Smooth muscle cell (in vitro differentiated cells): ENCODE data around the gene TMCO4. TPM values are rescaled to one million over a fixed set of nuclear protein-coding genes. Genes with fewer than 3 reads are reported as not detected.

Source experiments
- DNase-seq: peaks from one replicate; lab custom pipeline; 2025; ENCODE audit not compliant: unreplicated experiment; lab: John Stamatoyannopoulos, UW
- H2AFZ ChIP-seq: fragments of 200-600 bp; sonication (generic); 2 replicates; pipeline ENCODE4 v1.6.0; 2016; ENCODE audit warnings: antibody characterized with exemption, low read depth, mild to moderate bottlenecking
- H3F3A ChIP-seq: fragments of 200-600 bp; sonication (generic); 2 replicates; pipeline ENCODE4 v1.6.0; 2017; ENCODE audit warnings: antibody characterized with exemption, low read depth
- H3K27ac ChIP-seq: fragments of 200-600 bp; sonication (generic); 2 replicates; pipeline ENCODE4 v1.5.1; 2016; ENCODE audit warnings: low read depth, mild to moderate bottlenecking
- H3K27me3 ChIP-seq: fragments of 200-600 bp; sonication (generic); 2 replicates; pipeline ENCODE4 v1.6.1; 2016; ENCODE audit warnings: low read depth, mild to moderate bottlenecking
- H3K36me3 ChIP-seq: fragments of 200-600 bp; sonication (generic); 2 replicates; pipeline ENCODE4 v1.5.1; 2016; ENCODE audit warnings: low read depth
- H3K4me1 ChIP-seq: fragments of 200-600 bp; sonication (generic); 2 replicates; pipeline ENCODE4 v1.5.1; 2016; ENCODE audit warnings: low read depth
- H3K4me2 ChIP-seq: fragments of 200-600 bp; sonication (generic); 2 replicates; pipeline ENCODE4 v1.6.0; 2016; ENCODE audit warnings: mild to moderate bottlenecking
- H3K4me3 ChIP-seq: fragments of 200-600 bp; sonication (generic); 2 replicates; pipeline ENCODE4 v1.5.1; 2016; ENCODE audit warnings: mild to moderate bottlenecking
- H3K79me2 ChIP-seq: fragments of 200-600 bp; sonication (generic); 2 replicates; pipeline ENCODE4 v1.6.0; 2016; ENCODE audit warnings: low read depth, mild to moderate bottlenecking
- H3K9ac ChIP-seq: fragments of 200-600 bp; sonication (generic); 2 replicates; pipeline ENCODE4 v1.6.0; 2016; ENCODE audit warnings: low read depth
- H3K9me3 ChIP-seq: fragments of 200-600 bp; sonication (generic); replicated peaks from 2 replicates; pipeline ENCODE4 v1.5.1; 2016; ENCODE audit warnings: low read depth
- H4K20me1 ChIP-seq: fragments of 200-600 bp; sonication (generic); 2 replicates; pipeline ENCODE4 v1.6.0; 2016; ENCODE audit warnings: low read depth
- WGBS: methylation state at CpG from one replicate; pipeline ENCODE4 v1.1.7; 2016; ENCODE audit warnings: low lambda C conversion rate; 5-methylcytosine and 5-hydroxymethylcytosine counted together
- polyA plus RNA-seq: library from polyadenylated mRNA; unstranded; fragments of >200 nt; fragmentation: Nextera tagmentation; extraction: Ambion mirVana; gene quantifications from 2 replicates; pipeline ENCODE4 v1.2.1, GENCODE V29; 2016
- total RNA-seq: library from RNA; depleted of rRNA; stranded (reverse); fragments of >200 nt; gene quantifications from 2 replicates; pipeline ENCODE4 v1.2.3, GENCODE V29; 2014
- TF ChIP-seq, protein P1 (sequence below): fragments of 200-600 bp; sonication (generic); IDR thresholded peaks from 2 replicates; pipeline ENCODE4 v1.5.1; 2017; ENCODE audit warnings: borderline replicate concordance, mild to moderate bottlenecking, antibody characterized with exemption; ENCODE audit not compliant: insufficient read depth, poor library complexity, severe bottlenecking

Gene TMCO4
- total and polyA plus RNA-seq, 2 experiments from 2014 or later = 5.4 to 6.8 TPM

DNA sequence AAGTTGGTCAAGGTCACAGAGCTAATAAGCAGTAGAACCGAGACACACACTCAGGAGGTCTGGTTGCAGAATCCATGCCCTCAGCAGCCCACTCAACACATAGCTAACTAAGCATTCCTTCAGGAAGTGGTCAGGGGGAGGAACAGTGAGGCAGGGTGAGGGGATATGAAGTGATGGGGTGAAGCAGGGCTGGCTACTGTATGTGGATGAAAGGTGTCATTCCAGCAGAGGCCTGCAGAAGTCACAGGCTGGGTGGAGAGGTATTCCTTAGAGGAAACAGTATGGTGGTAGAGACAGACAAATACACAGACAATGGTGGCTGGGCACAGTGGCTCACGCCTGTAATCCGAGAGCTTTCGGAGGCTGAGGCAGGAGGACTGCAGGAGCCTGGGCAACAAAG lies 14.1 kb downstream of the TMCO4 start:
- H3F3A ChIP-seq = no peaks in the 10 kb centered on the region
- no peaks in the 10 kb centered on the region for H3K79me2 ChIP-seq
- no peak overlapping the region for H3K27ac ChIP-seq
- H3K4me1 ChIP-seq = peaks cover 7% of the 10 kb centered on the region
- no peak overlapping the region for H3K4me2 ChIP-seq
- DNase-seq = no peak
- TF ChIP-seq, protein P1, sequence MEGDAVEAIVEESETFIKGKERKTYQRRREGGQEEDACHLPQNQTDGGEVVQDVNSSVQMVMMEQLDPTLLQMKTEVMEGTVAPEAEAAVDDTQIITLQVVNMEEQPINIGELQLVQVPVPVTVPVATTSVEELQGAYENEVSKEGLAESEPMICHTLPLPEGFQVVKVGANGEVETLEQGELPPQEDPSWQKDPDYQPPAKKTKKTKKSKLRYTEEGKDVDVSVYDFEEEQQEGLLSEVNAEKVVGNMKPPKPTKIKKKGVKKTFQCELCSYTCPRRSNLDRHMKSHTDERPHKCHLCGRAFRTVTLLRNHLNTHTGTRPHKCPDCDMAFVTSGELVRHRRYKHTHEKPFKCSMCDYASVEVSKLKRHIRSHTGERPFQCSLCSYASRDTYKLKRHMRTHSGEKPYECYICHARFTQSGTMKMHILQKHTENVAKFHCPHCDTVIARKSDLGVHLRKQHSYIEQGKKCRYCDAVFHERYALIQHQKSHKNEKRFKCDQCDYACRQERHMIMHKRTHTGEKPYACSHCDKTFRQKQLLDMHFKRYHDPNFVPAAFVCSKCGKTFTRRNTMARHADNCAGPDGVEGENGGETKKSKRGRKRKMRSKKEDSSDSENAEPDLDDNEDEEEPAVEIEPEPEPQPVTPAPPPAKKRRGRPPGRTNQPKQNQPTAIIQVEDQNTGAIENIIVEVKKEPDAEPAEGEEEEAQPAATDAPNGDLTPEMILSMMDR = no peak
- WGBS = 57% methylated on average over 4 of the region's 4 CpGs
- H3K36me3 ChIP-seq = no peaks in the 10 kb centered on the region
- H4K20me1 ChIP-seq = no peaks in the 10 kb centered on the region
- H2AFZ ChIP-seq = no peak overlapping the region
- no peaks in the 10 kb centered on the region for H3K9me3 ChIP-seq
- no peaks in the 10 kb centered on the region for H3K27me3 ChIP-seq
- no peak overlapping the region for H3K9ac ChIP-seq
- H3K4me3 ChIP-seq = no peak overlapping the region

DNA sequence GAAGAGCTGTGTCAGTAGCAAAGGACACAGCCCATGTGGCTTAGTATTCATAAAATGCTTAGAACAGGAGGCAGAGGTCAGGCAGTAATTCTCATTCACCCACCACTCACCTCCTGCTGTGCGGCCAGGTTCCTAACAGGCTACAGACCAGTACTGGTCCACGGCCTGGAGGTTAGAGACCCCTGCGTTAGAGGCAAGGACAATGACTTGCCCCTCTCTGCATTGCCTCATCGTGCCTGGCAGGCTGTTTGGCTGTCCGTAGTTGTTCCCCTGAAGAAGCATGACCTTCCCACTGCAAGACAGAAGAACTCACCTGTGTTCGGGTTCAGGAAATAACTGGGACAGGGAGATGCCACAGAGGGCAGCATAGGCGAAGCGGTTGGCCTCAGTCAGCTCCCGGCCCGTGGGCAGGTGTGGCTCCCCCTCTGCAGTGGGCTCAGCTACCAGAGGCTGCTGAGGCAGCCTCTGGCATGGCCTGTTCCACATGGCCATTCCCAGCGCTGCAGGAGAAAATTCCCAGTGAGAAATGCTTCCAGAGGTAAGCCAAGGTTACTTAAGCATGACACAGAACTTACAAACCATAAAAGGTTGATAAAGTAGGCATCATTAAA lies 19.3 kb downstream of the TMCO4 start:
- H3K4me3 ChIP-seq = no peak overlapping the region
- WGBS = 87% methylated on average over 11 of the region's 11 CpGs

DNA sequence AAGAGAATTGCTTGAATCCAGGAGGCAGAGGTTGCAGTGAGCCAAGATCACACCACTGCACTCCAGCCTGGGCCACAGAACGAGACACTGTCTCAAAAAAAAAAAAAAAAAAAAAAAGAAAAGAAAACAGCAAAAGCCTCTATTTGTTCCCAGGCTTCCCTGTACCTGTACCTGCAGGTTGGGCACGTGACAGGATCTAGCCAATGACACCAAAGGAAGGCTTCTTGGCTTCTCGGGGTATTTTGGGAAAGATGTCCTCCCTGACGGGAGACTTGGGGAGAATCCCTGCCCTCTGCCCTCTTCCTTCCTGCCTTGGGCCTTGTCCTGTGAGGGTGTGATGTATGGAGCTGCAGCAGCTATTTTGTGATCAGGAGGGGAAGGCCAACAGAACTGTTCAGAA lies 22.8 kb downstream of the TMCO4 start:
- Histone ChIP-seq H3K36me3 (no peaks in the 10 kb centered on the region), H3K27me3 (no peaks in the 10 kb centered on the region), H3F3A (no peaks in the 10 kb centered on the region), H3K4me1 (no peaks in the 10 kb centered on the region), H3K79me2 (no peaks in the 10 kb centered on the region), H4K20me1 (no peaks in the 10 kb centered on the region), H3K4me2 (no peak overlapping the region), H3K9ac (no peak overlapping the region), H2AFZ (no peak overlapping the region), H3K9me3 (no peaks in the 10 kb centered on the region), H3K4me3 (no peak overlapping the region), H3K27ac (no peak overlapping the region)
- no peak for DNase-seq
- TF ChIP-seq, protein P1 = no peak
- WGBS = 90% methylated on average over 4 of the region's 4 CpGs

More for the DNA sequence above, 19.3 kb downstream of the TMCO4 start:
- DNase-seq = no peak
- TF ChIP-seq, protein P1 = no peak
- no peaks in the 10 kb centered on the region for H4K20me1 ChIP-seq
- no peak overlapping the region for H3K27ac ChIP-seq
- H3K36me3 ChIP-seq = no peaks in the 10 kb centered on the region
- H3K27me3 ChIP-seq = no peaks in the 10 kb centered on the region
- no peaks in the 10 kb centered on the region for H3K79me2 ChIP-seq
- no peak overlapping the region for H3K4me2 ChIP-seq
- no peak overlapping the region for H3K9ac ChIP-seq
- H3K4me1 ChIP-seq = no peaks in the 10 kb centered on the region
- no peaks in the 10 kb centered on the region for H3F3A ChIP-seq
- H3K9me3 ChIP-seq = no peaks in the 10 kb centered on the region
- no peak overlapping the region for H2AFZ ChIP-seq

DNA sequence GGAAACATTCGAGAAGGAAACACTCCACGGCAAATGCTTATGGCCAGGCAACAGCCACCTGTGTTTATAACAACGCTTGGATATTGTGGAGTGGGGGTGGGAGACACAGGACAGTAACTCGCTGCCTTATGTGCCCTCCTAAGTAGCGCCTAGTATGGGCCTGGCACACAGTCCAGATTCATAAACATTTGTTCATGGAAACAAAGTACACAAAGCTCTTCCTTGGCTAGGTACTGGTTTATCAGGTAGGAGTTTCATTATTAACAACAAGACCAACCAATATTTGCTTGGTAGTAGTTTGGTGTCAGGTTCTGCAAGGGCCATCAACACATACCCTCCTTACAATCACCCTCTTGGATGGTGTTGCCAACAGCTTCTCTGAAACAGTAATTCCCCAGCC lies 23.4 kb downstream of the TMCO4 start:
- no peak overlapping the region for H3K4me3 ChIP-seq
- H3F3A ChIP-seq = no peaks in the 10 kb centered on the region
- no peaks in the 10 kb centered on the region for H4K20me1 ChIP-seq
- no peak overlapping the region for H2AFZ ChIP-seq
- no peak overlapping the region for H3K9ac ChIP-seq
- H3K4me2 ChIP-seq = no peak overlapping the region
- DNase-seq = no peak
- no peaks in the 10 kb centered on the region for H3K4me1 ChIP-seq
- H3K9me3 ChIP-seq = no peaks in the 10 kb centered on the region
- H3K36me3 ChIP-seq = no peaks in the 10 kb centered on the region
- WGBS = 93% methylated on average over 5 of the region's 5 CpGs
- H3K27ac ChIP-seq = no peak overlapping the region
- TF ChIP-seq, protein P1 = no peak
- no peaks in the 10 kb centered on the region for H3K27me3 ChIP-seq
- no peaks in the 10 kb centered on the region for H3K79me2 ChIP-seq
